Astrocyte (in vitro differentiated cells and primary cell): ENCODE data around the gene PLCG2.

ENCODE experiments used
- CTCF ChIP-seq: IDR thresholded peaks from 2 replicates; pipeline ENCODE4 v1.5.1; 2011; ENCODE audit warnings: low read depth, mild to moderate bottlenecking, inconsistent platforms, low read length, moderate library complexity; ENCODE audit not compliant: insufficient read depth
- EZH2 ChIP-seq: IDR thresholded peaks from 2 replicates; pipeline ENCODE4 v1.6.1; 2012; ENCODE audit warnings: mild to moderate bottlenecking, low read length, inconsistent platforms; ENCODE audit not compliant: insufficient read depth

- TF ChIP-seq CTCF (no peak), EZH2 (no peak)
Measured at GRCh38 chr16:81973737-81974136, 194.6 kb downstream of the PLCG2 start.
